GM18873 (cell line): ENCODE measurements around the gene CEP89.
"Not testable (repeated sequence)": the region's sequence is repeated elsewhere in the genome, so short reads cannot be mapped to it uniquely, and the experiment has no call there.

Source experiments
- ATAC-seq: cut with Tn5 transposase; IDR thresholded peaks from one replicate; pipeline ENCODE4 v1.9.1; 2021; ENCODE audit warnings: mild to moderate bottlenecking, moderate library complexity, moderate number of reproducible peaks; ENCODE audit not compliant: unreplicated experiment, low FRiP score

The CEP89 gene

GRCh38 chr19:32969549-32969948, 2.2 kb downstream of the CEP89 start:
- ATAC-seq, result no peak

DNA sequence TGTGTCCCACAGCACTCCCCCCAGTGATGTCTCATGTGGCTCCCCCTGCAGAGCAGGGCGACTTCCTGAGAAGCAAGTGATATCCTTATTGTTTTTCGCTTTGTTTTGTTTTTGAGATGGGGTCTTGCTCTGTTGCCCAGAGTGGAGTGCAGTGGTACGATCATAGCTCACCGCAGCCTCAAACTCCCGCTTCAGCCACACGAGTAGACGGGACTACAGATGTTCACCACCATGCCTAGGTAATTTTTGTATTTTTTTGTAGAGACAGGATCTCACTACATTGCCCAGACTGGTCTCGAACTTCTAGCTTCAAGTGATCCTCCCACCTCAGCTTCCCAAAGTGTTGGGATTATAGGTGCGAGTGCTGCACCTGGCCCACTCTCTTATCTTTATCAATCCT, 5.0 kb downstream of the CEP89 start:
- ATAC-seq, result no peak

DNA sequence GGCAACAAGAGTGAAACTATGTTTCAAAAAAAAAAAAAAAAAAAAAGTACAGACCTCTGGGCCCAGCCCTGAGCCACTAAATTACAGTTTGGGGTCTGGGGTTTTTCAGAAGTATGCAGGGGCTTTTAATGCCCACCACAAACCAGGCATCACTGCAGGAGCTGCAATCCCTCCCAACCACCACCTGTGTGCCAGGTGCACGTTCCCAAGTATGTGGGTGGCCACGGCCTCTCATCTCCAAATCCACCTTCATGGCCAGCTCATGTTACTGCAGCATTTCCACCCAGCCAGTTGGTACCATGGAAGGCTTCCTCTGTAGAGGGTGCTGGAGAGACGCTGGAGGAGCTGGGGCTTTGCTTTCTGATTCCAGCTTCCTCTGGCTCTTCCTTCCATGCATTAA, 26.5 kb downstream of the CEP89 start:
- no peak for ATAC-seq

DNA sequence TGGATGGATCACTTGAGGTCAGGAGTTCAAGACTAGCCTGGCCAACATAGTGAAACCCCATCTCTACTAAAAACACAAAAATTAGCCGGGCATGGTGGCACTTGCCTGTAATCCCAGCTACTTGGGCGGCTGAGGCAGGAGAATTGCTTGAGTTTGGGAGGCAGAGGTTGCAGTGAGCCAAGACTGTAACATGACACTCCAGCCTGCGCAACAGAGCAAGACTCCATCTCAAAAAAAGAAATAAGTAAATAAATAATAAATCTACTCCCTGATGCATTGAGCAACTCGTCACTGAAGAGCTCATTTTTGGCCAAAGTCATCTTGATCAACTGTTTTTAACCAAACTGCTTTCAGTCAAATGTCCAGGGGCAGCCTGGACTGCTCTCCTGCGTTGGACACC, 30.5 kb downstream of the CEP89 start:
- not testable (repeated sequence) for ATAC-seq

- no peak for ATAC-seq
Observed at GRCh38 chr19:32936065-32936464, 35.7 kb downstream of the CEP89 start.

- ATAC-seq, result no peak
Observed at GRCh38 chr19:32935629-32936028, 36.1 kb downstream of the CEP89 start.

DNA sequence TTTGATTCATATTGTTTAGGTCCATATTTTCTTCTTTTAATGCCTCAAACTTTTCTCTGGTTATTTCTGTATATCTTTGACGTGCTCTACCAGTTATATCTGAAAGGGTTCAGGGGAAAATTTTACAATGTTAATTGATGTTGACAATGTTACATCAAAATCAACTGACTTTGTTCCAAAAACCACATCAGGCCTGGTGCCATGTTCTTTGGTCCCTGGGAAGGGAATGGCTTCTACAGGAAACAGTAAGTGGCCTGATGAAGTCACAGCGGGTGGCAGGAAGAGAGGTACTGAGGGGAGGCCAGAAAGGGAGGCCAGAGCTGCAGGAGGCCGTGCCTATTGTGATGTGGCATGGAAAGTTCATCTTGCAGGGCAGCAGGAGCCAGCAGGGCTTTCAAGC, 38.2 kb downstream of the CEP89 start:
- ATAC-seq, result no peak

- ATAC-seq, result no peak
Observed at GRCh38 chr19:32930567-32930966, 41.2 kb downstream of the CEP89 start.

DNA sequence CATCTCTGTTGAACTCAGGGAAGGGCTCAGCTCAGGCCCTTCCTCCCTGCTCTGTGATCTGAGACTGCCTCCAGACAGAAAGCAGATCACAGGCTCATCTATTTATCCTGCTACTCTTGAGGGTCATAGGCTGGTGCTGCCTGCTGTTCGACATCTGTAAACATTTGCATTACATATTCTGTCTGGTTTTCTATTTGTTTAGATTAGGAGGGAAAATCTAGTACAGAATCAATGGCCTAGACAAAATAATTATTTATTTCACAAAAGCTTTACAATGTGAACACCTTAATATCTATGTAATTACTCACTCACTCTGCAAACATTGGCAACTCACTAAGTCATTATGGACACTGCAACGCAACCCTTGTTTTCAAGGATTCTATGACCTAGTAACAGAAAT, 43.0 kb downstream of the CEP89 start:
- ATAC-seq, result no peak

DNA sequence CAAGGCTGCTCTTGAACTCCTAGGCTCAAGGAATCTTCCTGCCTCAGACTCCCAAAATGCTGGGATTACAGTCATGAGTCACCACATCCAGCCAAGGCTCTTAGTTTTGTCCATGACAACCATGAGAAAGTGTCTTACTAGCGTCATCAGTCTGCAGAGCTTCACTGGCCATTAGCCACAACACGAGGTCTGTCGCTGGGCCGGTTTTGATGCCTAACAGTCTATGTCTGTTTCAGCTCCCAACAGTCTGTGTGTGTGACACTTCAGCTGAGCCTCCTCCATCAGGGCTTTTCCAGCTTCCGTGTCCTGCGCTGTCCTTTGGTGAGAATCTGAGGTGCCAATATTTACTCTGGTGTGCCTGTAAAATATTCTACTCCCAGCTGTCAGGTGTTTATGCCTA, 47.6 kb downstream of the CEP89 start:
- ATAC-seq, result no peak

- no peak for ATAC-seq
Observed at GRCh38 chr19:32921624-32922023, 50.1 kb downstream of the CEP89 start.

- no peak for ATAC-seq
Observed at GRCh38 chr19:32919365-32919764, 52.4 kb downstream of the CEP89 start.

DNA sequence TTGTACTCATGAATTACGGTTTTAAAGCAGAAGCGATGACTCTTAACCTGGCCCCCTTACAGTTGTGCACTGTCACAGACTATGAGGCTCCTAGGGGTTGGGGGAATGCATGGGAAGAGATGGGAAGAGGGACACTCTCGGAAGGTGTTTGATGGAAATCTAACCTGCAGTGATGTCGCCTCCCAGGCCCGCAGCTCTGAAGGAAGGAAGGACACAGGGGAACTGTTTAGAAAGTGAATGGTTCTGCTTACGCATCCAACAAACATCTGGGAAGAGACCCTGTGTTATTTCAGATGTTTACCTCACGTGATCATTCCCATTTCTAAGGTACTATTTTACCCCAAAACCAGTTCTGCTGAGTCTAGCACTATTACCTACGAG, 54.2 kb downstream of the CEP89 start:
- no peak for ATAC-seq

- no peak for ATAC-seq
Observed at GRCh38 chr19:32916969-32917615, 54.7 kb downstream of the CEP89 start.

- ATAC-seq, result no peak
Observed at GRCh38 chr19:32914879-32915660, 56.7 kb downstream of the CEP89 start.

- ATAC-seq, result no peak
Observed at GRCh38 chr19:32911467-32911866, 60.3 kb downstream of the CEP89 start.

DNA sequence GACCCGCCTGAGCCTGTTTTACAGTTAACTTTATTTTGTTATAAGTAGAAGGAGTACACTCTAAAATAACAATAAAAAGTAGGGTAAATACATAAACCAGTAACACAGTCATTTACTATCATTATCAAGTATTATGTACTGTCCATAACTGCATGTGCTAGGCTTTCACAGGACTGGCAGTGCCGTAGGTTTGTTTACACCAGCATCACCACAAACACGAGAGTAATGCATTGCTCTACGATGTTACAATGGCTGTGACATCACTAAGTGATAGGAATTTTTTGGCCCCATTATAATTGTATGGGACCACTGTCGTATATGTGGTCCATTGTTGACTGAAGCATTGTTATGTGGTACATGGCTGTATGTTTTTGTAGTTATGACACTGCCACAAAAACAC, 60.9 kb downstream of the CEP89 start:
- ATAC-seq, result no peak

DNA sequence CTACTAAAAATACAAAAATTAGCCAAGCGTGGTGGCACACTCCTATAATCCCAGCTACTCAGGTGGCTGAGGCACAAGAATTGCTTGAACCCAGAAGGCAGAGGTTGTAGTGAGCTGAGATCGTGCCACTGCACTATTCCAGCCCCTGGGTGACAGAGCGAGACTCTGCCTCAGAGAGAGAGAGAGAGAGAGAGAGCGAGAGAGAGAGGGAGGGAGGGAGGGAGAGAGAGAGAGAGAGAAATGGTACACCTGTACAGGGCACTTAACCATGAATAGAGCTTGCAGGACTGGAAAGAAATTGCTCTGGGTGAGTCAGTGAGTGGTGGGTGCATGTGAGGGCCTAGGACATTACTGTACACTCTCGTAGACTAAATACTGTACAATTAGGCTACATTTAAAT, 61.7 kb downstream of the CEP89 start:
- no peak for ATAC-seq

- ATAC-seq, result no peak
Observed at GRCh38 chr19:32909257-32909656, 62.5 kb downstream of the CEP89 start.

GRCh38 chr19:32908641-32909190, 63.0 kb downstream of the CEP89 start:
- no peak for ATAC-seq

DNA sequence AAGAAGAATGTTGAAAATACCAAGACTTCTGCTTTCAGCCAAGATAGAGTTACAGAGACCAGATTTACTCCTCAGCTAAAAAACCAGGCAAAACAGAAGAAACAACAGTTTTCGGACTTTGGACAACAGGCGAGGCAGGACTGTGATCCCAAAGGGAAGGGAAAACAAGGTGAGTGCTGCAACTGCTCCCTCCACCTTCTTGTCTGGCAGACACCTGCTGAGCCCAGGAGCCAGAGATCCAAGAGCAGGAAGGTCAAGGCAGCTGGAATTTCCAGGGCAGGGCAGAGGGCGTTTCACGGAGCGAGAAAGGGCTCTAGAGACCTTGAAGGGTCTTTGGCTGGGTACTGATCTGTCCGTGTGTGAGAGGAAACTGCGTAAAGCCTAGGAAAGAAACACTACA, 69.3 kb downstream of the CEP89 start:
- ATAC-seq, result no peak
